DOHH2 (cell line): ENCODE measurements around the gene GARNL3.

Experiments
- EZH2phosphoT487 ChIP-seq: fragments of 200-600 bp; sonication (generic); IDR thresholded peaks from 2 replicates; pipeline ENCODE4 v1.6.1; 2017; ENCODE audit warnings: borderline replicate concordance, mild to moderate bottlenecking, antibody characterized with exemption, low read length, moderate library complexity, mixed read lengths
- TF ChIP-seq, protein P1 (sequence below): fragments of 200-600 bp; sonication (generic); IDR thresholded peaks from one replicate; pipeline ENCODE4 v1.5.1; 2014; ENCODE audit warnings: antibody characterized with exemption, mild to moderate bottlenecking, low read depth, low read length; ENCODE audit not compliant: poor library complexity, severe bottlenecking

DNA sequence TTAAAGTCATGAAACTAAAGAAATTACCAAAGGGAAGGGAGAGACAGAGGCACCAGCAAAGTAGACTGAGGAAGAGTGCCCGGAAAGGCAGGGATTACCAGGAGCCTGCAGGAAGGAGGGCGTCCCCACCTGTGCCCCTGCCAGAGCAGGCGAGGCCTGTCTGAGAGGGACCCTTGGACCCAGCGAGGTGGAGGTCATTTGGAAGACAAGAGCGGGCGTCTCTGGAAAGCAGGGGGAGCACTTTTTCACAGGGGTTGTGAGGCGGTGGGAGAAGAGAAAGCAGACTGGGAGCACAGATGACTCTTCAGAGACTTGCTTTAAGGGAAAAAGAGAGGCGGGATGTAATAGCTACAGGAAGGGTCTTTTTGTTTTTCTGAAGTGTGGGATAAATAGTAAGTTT lies 104.9 kb downstream of the GARNL3 start:
- TF ChIP-seq, protein P1, sequence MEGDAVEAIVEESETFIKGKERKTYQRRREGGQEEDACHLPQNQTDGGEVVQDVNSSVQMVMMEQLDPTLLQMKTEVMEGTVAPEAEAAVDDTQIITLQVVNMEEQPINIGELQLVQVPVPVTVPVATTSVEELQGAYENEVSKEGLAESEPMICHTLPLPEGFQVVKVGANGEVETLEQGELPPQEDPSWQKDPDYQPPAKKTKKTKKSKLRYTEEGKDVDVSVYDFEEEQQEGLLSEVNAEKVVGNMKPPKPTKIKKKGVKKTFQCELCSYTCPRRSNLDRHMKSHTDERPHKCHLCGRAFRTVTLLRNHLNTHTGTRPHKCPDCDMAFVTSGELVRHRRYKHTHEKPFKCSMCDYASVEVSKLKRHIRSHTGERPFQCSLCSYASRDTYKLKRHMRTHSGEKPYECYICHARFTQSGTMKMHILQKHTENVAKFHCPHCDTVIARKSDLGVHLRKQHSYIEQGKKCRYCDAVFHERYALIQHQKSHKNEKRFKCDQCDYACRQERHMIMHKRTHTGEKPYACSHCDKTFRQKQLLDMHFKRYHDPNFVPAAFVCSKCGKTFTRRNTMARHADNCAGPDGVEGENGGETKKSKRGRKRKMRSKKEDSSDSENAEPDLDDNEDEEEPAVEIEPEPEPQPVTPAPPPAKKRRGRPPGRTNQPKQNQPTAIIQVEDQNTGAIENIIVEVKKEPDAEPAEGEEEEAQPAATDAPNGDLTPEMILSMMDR: no peak
- TF ChIP-seq EZH2phosphoT487: no peak
